ENCODE measurements around the gene FOSL1. TPM values are rescaled to one million over a fixed set of nuclear protein-coding genes. Genes with fewer than 3 reads are reported as not detected.

The FOSL1 gene
- total RNA-seq, 1 experiment from 2014 or later, result 33.7 TPM

- Histone ChIP-seq H3K4ac (ENCODE audit: low read depth, low read length) (no peak overlapping the region), H2BK12ac (ENCODE audit: insufficient read length, low read depth, low read length) (no peak overlapping the region), H2AFZ (ENCODE audit: low read length) (no peak overlapping the region), H4K5ac (ENCODE audit: insufficient read length, low read depth, low read length) (no peak overlapping the region), H3K18ac (ENCODE audit: insufficient read length, low read depth, low read length) (no peak overlapping the region), H3T11ph (ENCODE audit: low read length) (no peak overlapping the region), H3K27me3 (ENCODE audit: insufficient read depth, low read length) (no peaks in the 10 kb centered on the region), H3K27ac (ENCODE audit: insufficient read length, low read depth, low read length) (no peak overlapping the region), H3K4me2 (ENCODE audit: insufficient read depth, insufficient read length, low read length) (peak overlapping the region; percentile 57), H2BK20ac (ENCODE audit: low read depth, low read length, poor library complexity, severe bottlenecking) (no peak overlapping the region), H2AK5ac (ENCODE audit: insufficient read length, low read length) (no peak overlapping the region), H3K79me1 (ENCODE audit: insufficient read depth, low read depth, low read length, poor library complexity, severe bottlenecking) (no peaks in the 10 kb centered on the region), H4K91ac (ENCODE audit: insufficient read length, low read depth, low read length) (no peak overlapping the region), H2BK5ac (ENCODE audit: insufficient read length, low read length) (no peak overlapping the region), H2BK120ac (ENCODE audit: low read depth, low read length, poor library complexity, severe bottlenecking) (no peak overlapping the region), H3K23me2 (ENCODE audit: insufficient read length, low read depth, low read length, poor library complexity, severe bottlenecking) (peaks cover 11% of the 10 kb centered on the region), H3K14ac (ENCODE audit: insufficient read depth, low read length) (no peak overlapping the region), H3K56ac (ENCODE audit: insufficient read length, low read depth, low read length) (no peak overlapping the region), H3K79me2 (ENCODE audit: insufficient read depth, low read length) (no peaks in the 10 kb centered on the region), H3K9me3 (ENCODE audit: control insufficient read depth, low read depth, low read length) (no peaks in the 10 kb centered on the region), H2BK15ac (ENCODE audit: low read depth, low read length) (no peak overlapping the region), H3K23ac (ENCODE audit: insufficient read length, low read depth, low read length) (no peak overlapping the region), H3K4me1 (ENCODE audit: insufficient read depth, low read length) (no peaks in the 10 kb centered on the region; the same call in 1 of the 2 replicates), H4K8ac (replicated peaks; ENCODE audit: insufficient read length, low read depth, low read length) (no peak overlapping the region), H3K9ac (ENCODE audit: extremely low read depth, insufficient read length, low read length) (no peak overlapping the region), H4K20me1 (ENCODE audit: control insufficient read depth, insufficient read depth, insufficient read length) (no peaks in the 10 kb centered on the region)
- WGBS (ENCODE audit: extremely low coverage, insufficient read length, low lambda C conversion rate), result no CpG with 5 or more reads among the region's 60 CpGs
- TF ChIP-seq, protein P1, sequence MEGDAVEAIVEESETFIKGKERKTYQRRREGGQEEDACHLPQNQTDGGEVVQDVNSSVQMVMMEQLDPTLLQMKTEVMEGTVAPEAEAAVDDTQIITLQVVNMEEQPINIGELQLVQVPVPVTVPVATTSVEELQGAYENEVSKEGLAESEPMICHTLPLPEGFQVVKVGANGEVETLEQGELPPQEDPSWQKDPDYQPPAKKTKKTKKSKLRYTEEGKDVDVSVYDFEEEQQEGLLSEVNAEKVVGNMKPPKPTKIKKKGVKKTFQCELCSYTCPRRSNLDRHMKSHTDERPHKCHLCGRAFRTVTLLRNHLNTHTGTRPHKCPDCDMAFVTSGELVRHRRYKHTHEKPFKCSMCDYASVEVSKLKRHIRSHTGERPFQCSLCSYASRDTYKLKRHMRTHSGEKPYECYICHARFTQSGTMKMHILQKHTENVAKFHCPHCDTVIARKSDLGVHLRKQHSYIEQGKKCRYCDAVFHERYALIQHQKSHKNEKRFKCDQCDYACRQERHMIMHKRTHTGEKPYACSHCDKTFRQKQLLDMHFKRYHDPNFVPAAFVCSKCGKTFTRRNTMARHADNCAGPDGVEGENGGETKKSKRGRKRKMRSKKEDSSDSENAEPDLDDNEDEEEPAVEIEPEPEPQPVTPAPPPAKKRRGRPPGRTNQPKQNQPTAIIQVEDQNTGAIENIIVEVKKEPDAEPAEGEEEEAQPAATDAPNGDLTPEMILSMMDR (conservative IDR thresholded peaks at IDR 0.05), result no peak
- Mint-ChIP-seq H3K36me3 (ENCODE audit: insufficient read depth in 1 of 3, low read depth in 3 of 3) (peaks cover 1 to 25% (median 23%) of the 10 kb centered on the region in 3 experiments; a peak in 6 of 7 replicates), H3K4me3 (peak overlapping the region; percentile 84 to 93), H3K4me1 (peaks cover 19 to 26% of the 10 kb centered on the region in 2 experiments), H3K27me3 (ENCODE audit: low read depth) (peaks cover 2% of the 10 kb centered on the region), H3K27ac (peak overlapping the region in 1 of 3 experiments; percentile 85; a peak in 1 of 7 replicates), H3K9me3 (no peaks in the 10 kb centered on the region; a peak in 1 of 5 replicates)
- peak; percentile 54 for DNase-seq
These were observed 19.6 kb upstream of the FOSL1 start for GRCh38 chr11:65919573-65920371.

All from H9 (cell line).